ENCODE data around the gene SLC16A8.
A peak's percentile ranks its signal among the peaks of the same experiment; 100 is the strongest.

Gene SLC16A8

GRCh38 chr22:38071421-38072321 lies 12.3 kb downstream of the SLC16A8 start:
- no peak for DNase-seq

DNA sequence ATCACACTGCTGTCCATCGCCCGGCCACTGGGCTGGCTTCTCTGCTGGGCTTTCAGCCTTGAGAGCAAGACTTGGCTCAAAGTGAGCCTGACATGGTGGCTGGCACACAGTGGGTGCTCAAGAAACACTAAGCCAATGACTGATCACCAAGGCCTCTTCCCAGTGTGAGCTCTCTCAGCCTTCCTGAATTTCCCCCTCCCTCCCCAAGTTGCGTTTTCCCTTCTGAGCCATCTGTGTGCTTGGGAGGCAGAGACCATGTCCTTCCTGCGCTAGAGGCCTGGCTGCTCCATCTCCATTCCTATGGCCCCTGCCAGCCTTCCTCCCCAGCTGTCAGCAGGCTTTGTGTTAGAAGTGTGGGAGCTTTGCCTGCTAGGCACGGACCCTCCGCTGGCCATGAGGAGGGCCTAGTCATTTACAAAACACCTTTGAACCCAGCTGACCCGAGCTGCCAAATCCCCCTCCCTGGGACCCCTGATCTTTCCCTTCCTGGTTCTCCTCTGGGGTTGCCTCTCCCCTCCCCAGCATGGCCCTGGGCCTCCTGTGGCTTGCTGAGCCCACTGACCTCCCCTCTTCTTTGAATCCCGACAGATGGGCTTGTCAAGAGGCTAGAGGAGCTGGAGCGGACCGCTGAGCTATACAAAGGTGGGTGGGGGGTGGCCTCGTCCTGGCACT lies 13.6 kb downstream of the SLC16A8 start:
- no peak for DNase-seq

- no peak for DNase-seq
These were observed 14.4 kb downstream of the SLC16A8 start for GRCh38 chr22:38069372-38070249.

DNA sequence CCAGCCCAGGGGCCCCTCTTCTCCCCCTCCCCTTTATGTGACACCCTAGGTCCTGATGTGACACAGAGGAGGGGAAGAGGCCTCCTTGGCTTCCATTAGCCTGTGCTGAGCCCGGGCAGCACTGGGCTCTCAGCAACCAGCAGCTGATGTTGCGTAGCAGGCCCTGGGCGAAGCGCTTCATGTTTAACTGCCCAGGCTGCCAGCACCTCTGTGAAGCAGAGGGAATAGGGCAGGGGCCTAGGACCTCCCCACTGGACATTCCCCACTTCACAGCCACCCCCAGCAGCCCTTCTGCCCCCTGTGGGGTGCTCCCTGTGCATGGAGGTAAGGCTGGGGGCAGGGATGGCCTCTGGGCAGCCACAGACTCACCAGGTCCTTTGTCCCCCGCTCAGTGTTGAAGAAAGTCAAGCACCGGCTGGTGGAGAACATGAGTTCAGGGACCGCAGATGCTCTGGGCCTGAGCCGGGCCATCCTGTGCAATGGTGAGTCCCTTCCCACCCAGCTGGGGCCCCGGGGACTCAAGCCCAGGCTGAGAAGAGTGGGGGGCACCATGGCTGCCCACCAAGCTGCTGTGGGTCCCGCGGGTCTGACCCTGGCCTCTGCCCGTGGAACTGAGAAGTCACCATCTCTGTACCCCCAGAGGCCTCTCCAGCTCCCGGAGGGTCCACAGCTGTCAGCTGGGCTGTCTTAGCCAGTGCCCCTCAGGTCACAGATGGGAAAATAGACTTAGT lies 15.2 kb downstream of the SLC16A8 start:
- no peak for DNase-seq

- DNase-seq, result no peak
These were observed 16.1 kb downstream of the SLC16A8 start for GRCh38 chr22:38067761-38068360.

DNA sequence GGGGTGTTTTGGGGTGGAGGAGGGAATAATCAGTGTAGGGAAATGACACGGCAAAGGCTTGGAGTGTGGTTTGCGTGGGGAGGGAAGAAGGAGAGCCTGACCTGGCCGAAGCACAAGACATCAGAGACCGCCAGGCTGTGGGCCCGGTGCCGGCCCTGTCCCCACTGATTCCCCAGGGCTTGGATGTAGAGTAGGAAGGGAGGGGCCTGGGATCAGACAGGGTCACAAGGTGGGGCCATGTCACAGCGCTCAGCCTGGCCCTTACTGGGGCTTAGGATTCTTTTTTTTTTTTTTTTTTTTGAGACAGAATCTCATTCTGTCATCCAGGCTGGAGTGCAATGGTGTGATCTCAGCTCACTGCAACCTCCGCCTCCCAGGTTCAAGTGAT lies 17.0 kb downstream of the SLC16A8 start:
- DNase-seq, result no peak

DNA sequence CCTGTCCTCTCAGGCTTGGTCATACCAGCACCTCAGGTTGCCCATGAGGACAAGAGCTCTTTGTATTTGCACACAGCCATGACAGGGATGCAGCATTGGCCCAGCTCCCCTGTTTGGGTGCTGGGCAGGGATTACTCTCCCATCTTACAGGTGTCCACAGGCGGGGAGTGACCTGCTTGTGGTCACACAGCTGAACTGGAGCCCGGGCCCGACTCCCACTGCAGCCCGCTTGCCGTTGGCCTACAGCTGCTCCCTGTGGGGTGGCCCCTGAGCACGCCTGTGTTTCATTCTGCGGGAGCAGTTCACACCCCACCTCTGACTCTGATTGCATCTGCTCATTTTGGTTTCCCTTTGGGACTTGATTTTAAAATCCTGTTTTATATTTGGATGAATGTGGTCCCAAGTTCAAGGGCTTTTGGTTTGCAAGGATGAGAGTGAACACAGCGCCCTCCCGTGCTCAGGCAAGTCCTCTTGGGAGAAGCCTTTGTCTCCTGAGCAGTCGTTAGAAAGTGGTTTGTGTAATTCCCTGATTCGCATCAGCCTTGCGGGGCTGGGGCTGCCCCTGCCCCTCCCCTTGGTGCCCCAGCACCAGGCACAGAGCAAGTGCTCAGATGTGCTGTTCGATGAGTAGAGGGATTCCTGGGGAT lies 17.5 kb downstream of the SLC16A8 start:
- DNase-seq, result no peak

- DNase-seq, result no peak
These were observed 18.4 kb downstream of the SLC16A8 start for GRCh38 chr22:38065539-38065938.

- peak; percentile 69 for DNase-seq
These were observed 21.2 kb downstream of the SLC16A8 start for GRCh38 chr22:38062791-38063190.

GRCh38 chr22:38056969-38057891 lies 26.8 kb downstream of the SLC16A8 start, which contains the start of gene PICK1:
TSS of gene PICK1 (plus strand) at chr22:38057404. CDS start at chr22:38057810, 406 bp downstream.
- DNase-seq, result peak; percentile 91

- peak; percentile 81 for DNase-seq
These were observed 31.8 kb downstream of the SLC16A8 start for GRCh38 chr22:38051900-38052862.

- DNase-seq, result no peak
These were observed 32.7 kb downstream of the SLC16A8 start for GRCh38 chr22:38051261-38051660.

DNA sequence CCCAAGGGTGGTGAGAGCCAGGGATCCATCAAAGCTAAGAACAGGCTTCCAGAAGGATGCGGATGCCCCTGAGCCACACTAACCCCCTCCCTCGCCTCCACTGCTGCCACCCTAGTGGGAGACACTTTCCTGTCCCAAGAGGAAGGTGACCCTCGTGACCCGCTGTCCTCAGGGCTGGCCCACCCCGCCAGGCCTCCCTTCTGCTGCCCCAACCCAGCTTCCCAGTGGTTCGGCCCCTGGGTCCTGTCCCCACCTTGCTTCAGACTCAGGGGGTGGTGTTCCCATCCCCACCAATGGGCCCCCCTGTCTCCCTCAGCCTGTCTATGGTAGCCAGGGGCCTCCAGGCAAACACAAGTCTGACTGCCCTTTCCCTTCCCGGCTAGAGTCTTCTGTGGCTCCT lies 33.3 kb downstream of the SLC16A8 start:
- DNase-seq, result no peak

GRCh38 chr22:38049812-38050619 lies 34.0 kb downstream of the SLC16A8 start:
- no peak for DNase-seq

- DNase-seq, result no peak
These were observed 37.8 kb downstream of the SLC16A8 start for GRCh38 chr22:38046070-38046748.

GRCh38 chr22:38043151-38044039 lies 40.6 kb downstream of the SLC16A8 start:
- no peak for DNase-seq

DNA sequence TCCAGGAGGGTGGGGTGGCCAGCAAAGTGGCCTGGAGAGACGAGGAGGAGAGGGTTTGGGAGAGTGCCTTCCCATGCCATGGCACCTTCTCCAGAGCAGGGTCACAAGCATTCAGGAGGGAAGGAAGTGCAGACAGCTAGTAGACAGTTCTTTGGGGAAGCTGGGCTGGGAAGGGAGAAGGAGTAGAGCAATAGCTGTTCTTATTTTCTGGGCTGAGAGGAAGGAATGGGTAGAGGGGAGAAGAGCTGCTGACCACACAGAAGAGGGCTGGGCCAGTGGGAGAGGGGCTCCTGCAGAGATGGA lies 41.5 kb downstream of the SLC16A8 start:
- DNase-seq, result peak; percentile 25
